ENCODE data around the gene BANF2.

DNA sequence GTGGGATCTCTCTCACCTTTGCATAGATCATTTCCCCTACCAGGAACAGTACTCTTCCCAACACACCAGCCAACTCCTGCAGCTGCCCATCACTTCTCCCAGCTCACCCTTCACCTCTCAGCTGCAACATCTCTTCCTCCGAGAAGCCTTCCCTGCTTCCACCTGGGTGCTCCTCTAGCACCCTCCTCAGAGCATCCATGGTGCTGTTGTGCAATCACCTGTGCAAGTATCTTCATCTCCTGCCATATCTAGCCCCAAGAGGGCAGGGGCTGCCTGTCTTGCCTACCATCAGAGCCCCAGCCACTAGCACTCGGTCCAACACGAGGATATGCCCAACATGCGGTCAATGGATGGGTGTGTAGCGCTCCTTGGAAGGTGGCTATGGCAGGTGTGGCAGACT, 75.8 kb downstream of the BANF2 start:
- TF ChIP-seq EZH2 (IDR thresholded peaks at IDR 0.05) (no peak), POLR2AphosphoS5 (IDR thresholded peaks at IDR 0.05; ENCODE audit: borderline replicate concordance, low read depth, low read length) (no peak)
